SK-N-SH treated with all-trans-retinoic acid at 6 μM for 48 hours (cell line): ENCODE results near the gene TRAP1.

Experiments
- ATAC-seq: fragments of 200-7000 bp; cut with Tn5 transposase; 3 replicates; pipeline ENCODE4 v1.9.1; 2020; ENCODE audit warnings: mild to moderate bottlenecking, moderate library complexity
- ARNTL ChIP-seq: fragments of 450-650 bp; formaldehyde crosslinking; IDR thresholded peaks from 2 replicates; pipeline ENCODE4 v1.5.0; 2020; ENCODE audit warnings: low read depth, mild to moderate bottlenecking, moderate library complexity, borderline replicate concordance
- BACH2 ChIP-seq: fragments of 250-450 bp; sonication (Bioruptor Pico); IDR thresholded peaks from 2 replicates; pipeline ENCODE4 v1.9.0; 2021; ENCODE audit warnings: mild to moderate bottlenecking, borderline replicate concordance
- CSDC2 ChIP-seq: fragments of 250-450 bp; sonication (Bioruptor Pico); IDR thresholded peaks from 2 replicates; pipeline ENCODE4 v1.5.0; 2020; ENCODE audit warnings: mild to moderate bottlenecking, moderate library complexity
- ESRRG ChIP-seq: fragments of 250-450 bp; sonication (Bioruptor Pico); IDR thresholded peaks from 2 replicates; pipeline ENCODE4 v1.6.1; 2021; ENCODE audit warnings: mild to moderate bottlenecking
- GLIS3 ChIP-seq: fragments of 250-450 bp; sonication (Bioruptor Pico); IDR thresholded peaks from 2 replicates; pipeline ENCODE4 v1.5.0; 2020; ENCODE audit warnings: mild to moderate bottlenecking, moderate library complexity
- ISL1 ChIP-seq: fragments of 250-450 bp; sonication (Bioruptor Pico); IDR thresholded peaks from 2 replicates; pipeline ENCODE4 v2.1.2; 2022; ENCODE audit warnings: mild to moderate bottlenecking, moderate library complexity
- OSR1 ChIP-seq: fragments of 250-450 bp; sonication (Bioruptor Pico); IDR thresholded peaks from 2 replicates; pipeline ENCODE4 v1.8.0; 2022; ENCODE audit warnings: moderate library complexity, mild to moderate bottlenecking, inconsistent platforms
- PPARA ChIP-seq: fragments of 250-450 bp; sonication (Bioruptor Pico); IDR thresholded peaks from 2 replicates; pipeline ENCODE4 v1.5.0; 2020; ENCODE audit warnings: mild to moderate bottlenecking, borderline replicate concordance
- RARB ChIP-seq: fragments of 250-450 bp; sonication (Bioruptor Pico); IDR thresholded peaks from 2 replicates; pipeline ENCODE4 v1.8.0; 2021; ENCODE audit warnings: mild to moderate bottlenecking, moderate library complexity
- TCF4 ChIP-seq: fragments of 250-450 bp; sonication (Bioruptor Pico); IDR thresholded peaks from 2 replicates; pipeline ENCODE4 v1.8.0; 2021; ENCODE audit warnings: mild to moderate bottlenecking, moderate library complexity, borderline replicate concordance
- TOX ChIP-seq: fragments of 250-450 bp; sonication (Bioruptor Pico); IDR thresholded peaks from 2 replicates; pipeline ENCODE4 v1.8.0; 2021; ENCODE audit warnings: mild to moderate bottlenecking, moderate library complexity, borderline replicate concordance
- ZC3H10 ChIP-seq: fragments of 250-450 bp; sonication (Bioruptor Pico); IDR thresholded peaks from 2 replicates; pipeline ENCODE4 v1.5.1; 2021; ENCODE audit warnings: mild to moderate bottlenecking, moderate library complexity
- ZFP3 ChIP-seq: fragments of 250-450 bp; sonication (Bioruptor Pico); IDR thresholded peaks from 2 replicates; pipeline ENCODE4 v1.5.0; 2020; ENCODE audit warnings: mild to moderate bottlenecking, moderate library complexity
- ZFP30 ChIP-seq: fragments of 450-650 bp; formaldehyde crosslinking; IDR thresholded peaks from 2 replicates; pipeline ENCODE4 v1.5.0; 2022; ENCODE audit warnings: mild to moderate bottlenecking, moderate library complexity
- ZNF565 ChIP-seq: fragments of 450-650 bp; formaldehyde crosslinking; conservative IDR thresholded peaks from 2 replicates; pipeline ENCODE4 v1.5.0; 2020; ENCODE audit warnings: low read depth, mild to moderate bottlenecking, moderate library complexity
- ZNF70 ChIP-seq: fragments of 450-650 bp; formaldehyde crosslinking; IDR thresholded peaks from 2 replicates; pipeline ENCODE4 v1.5.0; 2020; ENCODE audit warnings: mild to moderate bottlenecking, moderate library complexity
- ZNF8 ChIP-seq: fragments of 450-650 bp; formaldehyde crosslinking; IDR thresholded peaks from 2 replicates; pipeline ENCODE4 v1.5.0; 2020; ENCODE audit warnings: mild to moderate bottlenecking, moderate library complexity
- TF ChIP-seq, protein P1 (sequence below): fragments of 250-450 bp; sonication (Bioruptor Pico); IDR thresholded peaks from 2 replicates; pipeline ENCODE4 v1.8.0; 2020; ENCODE audit warnings: mild to moderate bottlenecking, moderate library complexity, borderline replicate concordance
- TF ChIP-seq, protein P2 (sequence below): fragments of 250-450 bp; sonication (Bioruptor Pico); IDR thresholded peaks from 2 replicates; pipeline ENCODE4 v1.5.1; 2021; ENCODE audit warnings: mild to moderate bottlenecking, moderate library complexity
- TF ChIP-seq, protein P3 (sequence below): fragments of 250-450 bp; sonication (Bioruptor Pico); IDR thresholded peaks from 2 replicates; pipeline ENCODE4 v1.8.0; 2021; ENCODE audit warnings: low read depth, mild to moderate bottlenecking, moderate library complexity, borderline replicate concordance
- TF ChIP-seq, protein P4 (sequence below): fragments of 250-450 bp; sonication (Bioruptor Pico); IDR thresholded peaks from 2 replicates; pipeline ENCODE4 v1.5.0; 2020; ENCODE audit warnings: mild to moderate bottlenecking, moderate library complexity
- TF ChIP-seq, protein P5 (sequence below): fragments of 250-450 bp; sonication (Bioruptor Pico); IDR thresholded peaks from 2 replicates; pipeline ENCODE4 v1.5.1; 2020; ENCODE audit warnings: low read depth, mild to moderate bottlenecking, moderate library complexity

The TRAP1 gene

DNA sequence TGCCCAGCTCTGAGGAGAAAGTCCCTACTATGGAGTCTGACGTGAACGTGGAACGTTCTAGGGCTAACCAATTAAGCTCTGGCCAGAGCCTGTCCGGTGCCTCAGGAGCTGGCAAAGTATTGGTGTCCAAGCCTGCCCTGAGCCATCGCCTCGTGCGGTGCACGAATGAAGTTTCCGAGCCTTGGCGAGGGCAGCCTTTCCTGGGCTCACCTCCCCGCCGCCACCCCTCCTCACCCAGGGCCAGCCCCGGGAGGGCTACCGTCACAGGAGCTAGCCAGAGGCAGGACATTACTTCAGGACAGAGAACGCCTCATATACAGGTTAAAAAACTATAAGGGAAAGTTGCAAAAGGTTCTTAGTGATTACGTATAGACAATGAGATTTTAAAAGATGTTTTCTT is 23.6 kb upstream of the TRAP1 start (continued):
- no peak for TF ChIP-seq ZNF565 (CRISPR knock-in tag)
- TF ChIP-seq ZFP30 (CRISPR knock-in tag), result no peak

DNA sequence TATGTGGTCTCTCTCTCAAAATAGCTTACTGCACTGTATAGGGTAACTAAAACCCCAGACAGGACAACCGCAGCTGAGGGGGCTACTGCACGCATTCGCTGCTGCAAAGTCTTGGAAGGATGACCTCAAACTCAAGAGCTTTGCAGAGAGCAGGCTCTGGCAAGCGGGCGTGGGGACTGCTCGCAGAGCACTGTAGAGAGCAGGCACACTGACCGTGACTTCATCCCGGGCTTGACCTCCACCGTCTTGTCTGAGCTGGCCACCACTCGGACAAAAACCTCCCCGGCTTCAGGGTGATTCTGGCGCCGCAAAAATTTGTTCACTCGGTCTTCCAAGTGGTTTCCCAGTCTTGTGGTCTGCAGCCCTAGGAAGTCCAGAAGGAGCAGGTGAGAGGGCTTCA is 22.9 kb upstream of the TRAP1 start:
- TF ChIP-seq, protein P1, sequence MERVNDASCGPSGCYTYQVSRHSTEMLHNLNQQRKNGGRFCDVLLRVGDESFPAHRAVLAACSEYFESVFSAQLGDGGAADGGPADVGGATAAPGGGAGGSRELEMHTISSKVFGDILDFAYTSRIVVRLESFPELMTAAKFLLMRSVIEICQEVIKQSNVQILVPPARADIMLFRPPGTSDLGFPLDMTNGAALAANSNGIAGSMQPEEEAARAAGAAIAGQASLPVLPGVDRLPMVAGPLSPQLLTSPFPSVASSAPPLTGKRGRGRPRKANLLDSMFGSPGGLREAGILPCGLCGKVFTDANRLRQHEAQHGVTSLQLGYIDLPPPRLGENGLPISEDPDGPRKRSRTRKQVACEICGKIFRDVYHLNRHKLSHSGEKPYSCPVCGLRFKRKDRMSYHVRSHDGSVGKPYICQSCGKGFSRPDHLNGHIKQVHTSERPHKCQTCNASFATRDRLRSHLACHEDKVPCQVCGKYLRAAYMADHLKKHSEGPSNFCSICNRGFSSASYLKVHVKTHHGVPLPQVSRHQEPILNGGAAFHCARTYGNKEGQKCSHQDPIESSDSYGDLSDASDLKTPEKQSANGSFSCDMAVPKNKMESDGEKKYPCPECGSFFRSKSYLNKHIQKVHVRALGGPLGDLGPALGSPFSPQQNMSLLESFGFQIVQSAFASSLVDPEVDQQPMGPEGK, result no peak
- TF ChIP-seq, protein P2, sequence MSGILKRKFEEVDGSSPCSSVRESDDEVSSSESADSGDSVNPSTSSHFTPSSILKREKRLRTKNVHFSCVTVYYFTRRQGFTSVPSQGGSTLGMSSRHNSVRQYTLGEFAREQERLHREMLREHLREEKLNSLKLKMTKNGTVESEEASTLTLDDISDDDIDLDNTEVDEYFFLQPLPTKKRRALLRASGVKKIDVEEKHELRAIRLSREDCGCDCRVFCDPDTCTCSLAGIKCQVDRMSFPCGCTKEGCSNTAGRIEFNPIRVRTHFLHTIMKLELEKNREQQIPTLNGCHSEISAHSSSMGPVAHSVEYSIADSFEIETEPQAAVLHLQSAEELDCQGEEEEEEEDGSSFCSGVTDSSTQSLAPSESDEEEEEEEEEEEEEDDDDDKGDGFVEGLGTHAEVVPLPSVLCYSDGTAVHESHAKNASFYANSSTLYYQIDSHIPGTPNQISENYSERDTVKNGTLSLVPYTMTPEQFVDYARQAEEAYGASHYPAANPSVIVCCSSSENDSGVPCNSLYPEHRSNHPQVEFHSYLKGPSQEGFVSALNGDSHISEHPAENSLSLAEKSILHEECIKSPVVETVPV (CRISPR knock-in tag), result no peak
- TF ChIP-seq, protein P3, sequence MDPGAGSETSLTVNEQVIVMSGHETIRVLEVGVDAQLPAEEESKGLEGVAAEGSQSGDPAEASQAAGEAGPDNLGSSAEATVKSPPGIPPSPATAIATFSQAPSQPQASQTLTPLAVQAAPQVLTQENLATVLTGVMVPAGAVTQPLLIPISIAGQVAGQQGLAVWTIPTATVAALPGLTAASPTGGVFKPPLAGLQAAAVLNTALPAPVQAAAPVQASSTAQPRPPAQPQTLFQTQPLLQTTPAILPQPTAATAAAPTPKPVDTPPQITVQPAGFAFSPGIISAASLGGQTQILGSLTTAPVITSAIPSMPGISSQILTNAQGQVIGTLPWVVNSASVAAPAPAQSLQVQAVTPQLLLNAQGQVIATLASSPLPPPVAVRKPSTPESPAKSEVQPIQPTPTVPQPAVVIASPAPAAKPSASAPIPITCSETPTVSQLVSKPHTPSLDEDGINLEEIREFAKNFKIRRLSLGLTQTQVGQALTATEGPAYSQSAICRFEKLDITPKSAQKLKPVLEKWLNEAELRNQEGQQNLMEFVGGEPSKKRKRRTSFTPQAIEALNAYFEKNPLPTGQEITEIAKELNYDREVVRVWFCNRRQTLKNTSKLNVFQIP (CRISPR knock-in tag), result no peak
- no peak for TF ChIP-seq ESRRG (CRISPR knock-in tag)
- TF ChIP-seq ZC3H10, result no peak
- no peak for TF ChIP-seq RARB (CRISPR knock-in tag)
- TF ChIP-seq ZNF565 (CRISPR knock-in tag), result no peak
- no peak for TF ChIP-seq ZNF70
- TF ChIP-seq ISL1 (CRISPR knock-in tag), result no peak
- TF ChIP-seq ARNTL (CRISPR knock-in tag), result no peak
- TF ChIP-seq BACH2 (CRISPR knock-in tag), result no peak
- no peak for TF ChIP-seq ZNF8 (CRISPR knock-in tag)
- no peak for TF ChIP-seq ZFP3 (CRISPR knock-in tag)
- no peak for TF ChIP-seq GLIS3
- TF ChIP-seq CSDC2 (CRISPR knock-in tag), result no peak
- TF ChIP-seq TCF4 (CRISPR knock-in tag), result no peak
- TF ChIP-seq, protein P4, sequence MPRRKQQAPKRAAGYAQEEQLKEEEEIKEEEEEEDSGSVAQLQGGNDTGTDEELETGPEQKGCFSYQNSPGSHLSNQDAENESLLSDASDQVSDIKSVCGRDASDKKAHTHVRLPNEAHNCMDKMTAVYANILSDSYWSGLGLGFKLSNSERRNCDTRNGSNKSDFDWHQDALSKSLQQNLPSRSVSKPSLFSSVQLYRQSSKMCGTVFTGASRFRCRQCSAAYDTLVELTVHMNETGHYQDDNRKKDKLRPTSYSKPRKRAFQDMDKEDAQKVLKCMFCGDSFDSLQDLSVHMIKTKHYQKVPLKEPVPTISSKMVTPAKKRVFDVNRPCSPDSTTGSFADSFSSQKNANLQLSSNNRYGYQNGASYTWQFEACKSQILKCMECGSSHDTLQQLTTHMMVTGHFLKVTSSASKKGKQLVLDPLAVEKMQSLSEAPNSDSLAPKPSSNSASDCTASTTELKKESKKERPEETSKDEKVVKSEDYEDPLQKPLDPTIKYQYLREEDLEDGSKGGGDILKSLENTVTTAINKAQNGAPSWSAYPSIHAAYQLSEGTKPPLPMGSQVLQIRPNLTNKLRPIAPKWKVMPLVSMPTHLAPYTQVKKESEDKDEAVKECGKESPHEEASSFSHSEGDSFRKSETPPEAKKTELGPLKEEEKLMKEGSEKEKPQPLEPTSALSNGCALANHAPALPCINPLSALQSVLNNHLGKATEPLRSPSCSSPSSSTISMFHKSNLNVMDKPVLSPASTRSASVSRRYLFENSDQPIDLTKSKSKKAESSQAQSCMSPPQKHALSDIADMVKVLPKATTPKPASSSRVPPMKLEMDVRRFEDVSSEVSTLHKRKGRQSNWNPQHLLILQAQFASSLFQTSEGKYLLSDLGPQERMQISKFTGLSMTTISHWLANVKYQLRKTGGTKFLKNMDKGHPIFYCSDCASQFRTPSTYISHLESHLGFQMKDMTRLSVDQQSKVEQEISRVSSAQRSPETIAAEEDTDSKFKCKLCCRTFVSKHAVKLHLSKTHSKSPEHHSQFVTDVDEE (CRISPR knock-in tag), result no peak
- TF ChIP-seq, protein P5, sequence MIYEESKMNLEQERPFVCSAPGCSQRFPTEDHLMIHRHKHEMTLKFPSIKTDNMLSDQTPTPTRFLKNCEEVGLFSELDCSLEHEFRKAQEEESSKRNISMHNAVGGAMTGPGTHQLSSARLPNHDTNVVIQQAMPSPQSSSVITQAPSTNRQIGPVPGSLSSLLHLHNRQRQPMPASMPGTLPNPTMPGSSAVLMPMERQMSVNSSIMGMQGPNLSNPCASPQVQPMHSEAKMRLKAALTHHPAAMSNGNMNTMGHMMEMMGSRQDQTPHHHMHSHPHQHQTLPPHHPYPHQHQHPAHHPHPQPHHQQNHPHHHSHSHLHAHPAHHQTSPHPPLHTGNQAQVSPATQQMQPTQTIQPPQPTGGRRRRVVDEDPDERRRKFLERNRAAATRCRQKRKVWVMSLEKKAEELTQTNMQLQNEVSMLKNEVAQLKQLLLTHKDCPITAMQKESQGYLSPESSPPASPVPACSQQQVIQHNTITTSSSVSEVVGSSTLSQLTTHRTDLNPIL, result no peak
- TF ChIP-seq PPARA, result no peak

DNA sequence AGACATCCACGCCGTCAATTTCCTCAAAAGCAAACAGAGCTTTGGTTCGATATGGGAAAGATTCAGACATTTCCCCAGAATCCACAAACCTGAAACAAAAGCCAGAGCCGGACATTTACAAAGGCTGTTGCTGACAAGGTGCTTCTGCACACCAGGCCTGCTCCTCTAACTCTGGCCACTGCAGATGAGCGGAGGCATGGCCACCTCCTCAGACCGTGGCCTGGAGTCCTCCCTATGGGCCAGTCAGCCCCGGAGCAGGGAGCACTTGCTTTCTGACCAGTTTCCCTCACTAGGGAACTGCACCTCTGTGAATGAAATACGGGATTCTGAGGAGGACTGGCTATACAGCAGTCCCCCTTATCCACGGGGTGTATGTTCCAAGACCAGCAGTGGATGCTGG is 22.3 kb upstream of the TRAP1 start:
- TF ChIP-seq ZC3H10 (no peak), ZFP3 (CRISPR knock-in tag) (no peak), RARB (CRISPR knock-in tag) (no peak), BACH2 (CRISPR knock-in tag) (no peak), CSDC2 (CRISPR knock-in tag) (no peak), TOX (no peak), ZNF70 (no peak), ZNF8 (CRISPR knock-in tag) (no peak), OSR1 (CRISPR knock-in tag) (no peak), ZFP30 (CRISPR knock-in tag) (no peak), ESRRG (CRISPR knock-in tag) (no peak)
- TF ChIP-seq, protein P1, result no peak
- TF ChIP-seq, protein P4 (CRISPR knock-in tag), result no peak
- TF ChIP-seq, protein P3 (CRISPR knock-in tag), result no peak
- TF ChIP-seq, all 23 proteins: peak for 0
- no peak for ATAC-seq

More for the DNA sequence above, 22.9 kb upstream of the TRAP1 start:
- no peak for ATAC-seq
